ENCODE data around the gene TCF4.

Gene TCF4

GRCh38 chr18:55506074-55506473 lies 81.9 kb downstream of the TCF4 start:
- DNase-seq = no peak

GRCh38 chr18:55504808-55505207 lies 83.2 kb downstream of the TCF4 start:
- DNase-seq = no peak

GRCh38 chr18:55503167-55503820 lies 84.7 kb downstream of the TCF4 start:
- no peak for DNase-seq

- DNase-seq = no peak
These were observed 85.8 kb downstream of the TCF4 start for GRCh38 chr18:55501982-55502710.

- no peak for DNase-seq
These were observed 86.4 kb downstream of the TCF4 start for GRCh38 chr18:55501579-55501978.

- no peak for DNase-seq
These were observed 87.5 kb downstream of the TCF4 start for GRCh38 chr18:55500316-55501086.

GRCh38 chr18:55499526-55499925 lies 88.5 kb downstream of the TCF4 start:
- no peak for DNase-seq

- DNase-seq = no peak
These were observed 90.1 kb downstream of the TCF4 start for GRCh38 chr18:55497825-55498403.

GRCh38 chr18:55494899-55495298 lies 93.1 kb downstream of the TCF4 start:
- no peak for DNase-seq

- no peak for DNase-seq
These were observed 93.6 kb downstream of the TCF4 start for GRCh38 chr18:55494441-55494840.

GRCh38 chr18:55491616-55492015 lies 96.4 kb downstream of the TCF4 start:
- DNase-seq = no peak

- no peak for DNase-seq
These were observed 98.7 kb downstream of the TCF4 start for GRCh38 chr18:55489034-55489986.

GRCh38 chr18:55488473-55488872 lies 99.5 kb downstream of the TCF4 start:
- no peak for DNase-seq

- DNase-seq = no peak
These were observed 100.0 kb downstream of the TCF4 start for GRCh38 chr18:55487997-55488396.

GRCh38 chr18:55486936-55487335 lies 101.1 kb downstream of the TCF4 start:
- DNase-seq = no peak

GRCh38 chr18:55485666-55486065 lies 102.3 kb downstream of the TCF4 start:
- no peak for DNase-seq

GRCh38 chr18:55484773-55485172 lies 103.2 kb downstream of the TCF4 start:
- no peak for DNase-seq

- no peak for DNase-seq
These were observed 104.6 kb downstream of the TCF4 start for GRCh38 chr18:55483266-55483871.

GRCh38 chr18:55479656-55480420 lies 108.2 kb downstream of the TCF4 start:
- DNase-seq = no peak
